Right renal pelvis (tissue), 4 donors: ENCODE data around the gene NRXN3. TPM values are rescaled to one million over a fixed set of nuclear protein-coding genes. Genes with fewer than 3 reads are reported as not detected.

Experiments used
- DNase-seq, 4 donors: peaks; one replicate each; pipeline ENCODE4 v3.0.0-alpha.2; 2013; ENCODE audit warnings: low read depth in 4 of 4, low spot score in 3 of 4, missing footprints in 1 of 4
- polyA plus RNA-seq, 4 donors: library from polyadenylated mRNA; unstranded; fragments of 120-200 nt; gene quantifications; one replicate each; pipeline ENCODE4 v1.2.1, GENCODE V29; 2013; ENCODE audit not compliant: insufficient read length in 4 of 4

The NRXN3 gene
- polyA plus RNA-seq = 1 to 10 TPM; 5.7 to 7.3 (median 7.2) TPM

DNA sequence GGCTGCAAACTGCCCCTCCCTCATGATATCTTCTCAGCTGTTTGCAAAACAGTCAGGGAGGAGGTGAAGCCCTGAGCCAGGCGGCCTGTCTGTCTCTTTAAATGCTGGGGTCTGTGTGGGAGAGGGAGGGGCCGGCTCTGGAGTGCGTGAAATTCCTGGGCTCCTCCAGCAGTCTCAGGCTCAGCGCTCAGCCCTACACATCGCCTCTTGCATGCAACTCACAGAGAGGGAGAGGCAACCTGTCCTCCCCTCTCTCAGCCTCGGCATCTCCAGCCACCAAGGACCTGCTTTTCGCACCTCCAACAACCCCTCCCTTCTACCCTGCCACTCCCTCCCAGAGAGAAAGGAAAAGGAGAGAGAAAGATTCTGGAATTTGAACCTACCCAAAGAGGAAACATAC, at the start of gene NRXN3:
Gene NRXN3 (plus strand): TSS at position 171 of the 400 bp plus-strand sequence. CDS start 72,721 bp downstream, outside the sequence.
- DNase-seq = peak in 1 of 4 donors; percentile 22

DNA sequence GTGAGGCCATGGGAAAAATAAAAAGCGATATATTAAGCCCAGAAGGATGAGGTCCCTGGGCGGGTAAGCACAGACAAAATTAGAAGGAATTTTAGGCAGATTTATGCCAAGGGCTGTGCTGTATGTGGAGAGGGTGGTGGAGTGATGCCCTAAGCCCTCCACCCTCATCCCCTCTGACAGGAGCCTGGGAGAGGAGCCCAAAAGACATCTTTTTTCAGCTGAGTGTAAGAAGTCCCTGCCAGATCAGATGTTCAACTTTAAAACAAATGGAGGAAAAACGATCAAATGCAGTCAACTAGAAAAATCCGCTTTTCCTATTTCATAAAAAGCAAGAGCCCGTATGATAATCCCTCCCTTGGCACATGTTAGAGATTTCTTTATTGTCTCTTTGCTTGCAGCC, 47.7 kb upstream of the NRXN3 start:
- DNase-seq = no peak

DNA sequence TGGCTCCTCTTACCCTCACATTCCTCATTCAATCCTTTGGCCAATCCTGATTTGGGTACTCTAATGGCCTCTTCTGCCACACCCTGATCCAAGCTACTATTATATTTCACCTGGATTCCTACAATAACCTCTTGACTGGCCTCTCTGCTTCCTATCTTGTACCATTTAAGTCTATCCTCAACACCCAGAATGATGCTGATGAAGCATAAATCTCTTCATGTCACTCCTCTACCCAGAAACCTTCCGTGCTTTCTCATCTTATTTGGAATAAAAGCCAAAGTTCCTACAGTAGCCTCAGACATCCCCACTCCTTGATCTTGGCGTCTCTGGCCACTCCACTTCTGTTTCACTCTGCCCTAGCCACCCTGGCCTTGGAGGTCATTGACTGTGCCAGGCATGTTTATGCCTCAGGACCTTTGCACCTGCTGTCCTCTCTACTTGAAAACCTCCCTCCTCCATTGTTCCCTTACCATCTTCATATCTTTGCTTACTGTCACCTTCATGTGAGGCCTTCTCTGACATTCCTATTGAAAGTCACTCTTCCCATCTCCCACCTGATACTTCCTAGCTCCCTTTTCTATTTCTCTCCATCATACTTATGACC, 46.4 kb upstream of the NRXN3 start:
- no peak for DNase-seq

DNA sequence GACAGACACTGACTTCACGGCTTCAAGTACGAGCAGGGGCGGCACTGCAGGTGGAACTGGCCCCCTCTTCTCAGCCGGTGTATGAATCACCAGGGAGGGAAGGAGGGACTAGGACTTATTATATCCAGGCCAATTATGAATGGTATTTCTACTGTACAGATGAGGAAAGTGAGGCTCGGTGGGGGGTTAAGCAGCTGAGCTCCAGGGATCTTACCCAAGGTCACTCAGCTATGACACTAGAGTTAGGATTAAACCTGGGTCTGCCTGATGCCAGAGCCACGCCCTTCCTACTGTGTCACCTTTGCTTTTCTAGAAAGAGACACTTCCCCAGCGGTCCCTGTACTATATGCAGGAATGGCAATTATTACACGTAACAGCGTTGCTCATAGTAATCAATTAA, 42.2 kb upstream of the NRXN3 start:
- DNase-seq = no peak

DNA sequence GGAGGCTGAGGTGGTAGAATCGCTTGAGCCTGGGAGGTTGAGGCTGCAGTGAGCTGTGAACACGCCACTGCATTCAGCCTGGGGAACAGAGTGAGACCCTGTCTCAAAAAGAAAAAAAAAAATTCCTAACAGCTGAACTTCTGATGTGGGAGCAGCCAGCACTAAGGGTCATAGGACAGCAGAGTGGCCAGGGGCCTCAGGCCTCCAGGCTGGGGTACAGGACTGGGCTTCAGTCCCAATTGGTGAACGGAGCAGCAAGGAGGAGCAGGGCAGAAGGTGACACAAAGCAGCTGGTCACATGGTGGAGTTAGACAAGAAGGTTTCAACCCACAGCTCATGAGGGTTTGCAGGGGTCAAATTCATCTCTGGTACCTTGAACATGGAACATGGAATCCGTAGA, 40.8 kb upstream of the NRXN3 start:
- DNase-seq = no peak

DNA sequence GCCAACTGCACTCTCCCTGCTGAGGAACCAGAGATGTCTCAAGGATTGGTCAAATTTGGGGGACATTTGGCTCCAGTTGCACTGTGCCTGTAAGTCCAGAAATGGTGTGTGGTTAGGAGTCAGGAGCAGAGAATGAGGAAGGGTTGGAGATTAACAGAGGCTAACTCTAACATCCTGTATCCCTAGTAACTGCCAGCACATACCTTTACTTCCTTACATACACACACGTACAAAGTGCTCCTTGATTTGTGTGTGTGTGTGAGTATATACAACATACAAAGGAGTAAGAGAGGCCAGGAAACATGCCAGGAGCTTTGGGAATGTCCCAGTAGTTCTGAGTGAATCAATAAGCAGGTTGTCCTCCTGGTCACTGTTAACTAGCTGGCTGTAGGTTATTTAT, 39.8 kb upstream of the NRXN3 start:
- no peak for DNase-seq

DNA sequence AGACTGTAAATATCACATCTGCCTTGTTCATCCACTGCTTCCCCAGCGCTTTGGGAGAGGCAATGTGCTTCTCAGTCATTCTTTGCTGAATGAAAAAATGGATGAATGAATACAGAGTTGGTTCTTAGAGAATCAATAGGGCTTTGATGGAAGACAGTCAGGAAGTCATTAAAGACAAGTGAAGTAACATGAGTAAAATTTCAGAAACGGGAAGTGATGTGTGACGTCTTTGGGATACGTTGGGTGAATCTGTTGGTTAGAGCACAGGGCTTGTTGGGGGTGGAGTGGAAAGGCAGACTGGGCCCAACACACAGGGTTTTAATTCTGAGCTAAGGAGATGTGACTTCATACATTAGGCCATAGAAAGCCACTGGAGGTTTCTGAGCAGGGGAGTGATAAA, 39.0 kb upstream of the NRXN3 start:
- DNase-seq = no peak

DNA sequence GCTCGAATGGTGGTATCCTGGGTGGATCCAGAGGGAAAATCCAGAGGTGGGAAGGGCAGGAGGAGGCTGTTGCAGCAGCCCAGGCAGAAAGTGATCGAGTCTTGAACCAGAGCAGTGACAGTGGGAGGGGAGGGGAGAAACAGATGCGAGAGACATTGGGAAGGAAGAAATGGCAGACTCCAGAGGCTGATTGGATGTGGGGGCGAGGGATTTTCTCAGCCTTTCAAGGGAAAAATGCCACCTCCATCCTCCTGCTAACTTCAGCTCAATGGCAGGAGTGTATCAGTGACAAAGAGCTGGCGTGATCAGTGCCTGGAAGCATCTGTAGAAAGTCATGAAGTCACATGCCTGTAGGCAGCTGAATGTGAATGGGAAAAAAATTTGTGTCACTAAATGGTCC, 38.6 kb upstream of the NRXN3 start:
- no peak for DNase-seq

DNA sequence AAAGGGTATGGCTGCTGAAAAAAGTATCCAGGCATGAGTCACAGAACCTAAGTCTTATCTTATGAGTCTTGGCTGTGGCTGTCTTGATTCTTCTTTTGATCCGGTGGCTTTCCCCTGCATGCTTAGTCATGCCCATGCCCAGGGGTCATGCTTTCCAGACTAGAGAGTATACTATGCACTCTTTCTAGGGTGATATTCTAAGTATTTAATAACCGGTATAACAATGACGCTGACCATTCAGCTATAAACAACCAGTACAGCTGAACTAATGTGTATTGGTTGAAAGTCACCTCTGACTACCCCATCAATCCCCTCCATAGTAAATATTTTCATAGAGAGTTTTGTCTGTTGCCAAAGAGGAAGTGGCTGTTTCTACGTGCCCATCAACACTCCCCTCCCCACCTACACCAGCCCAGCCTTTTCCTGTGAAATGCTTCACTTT, 34.7 kb upstream of the NRXN3 start:
- DNase-seq = no peak

DNA sequence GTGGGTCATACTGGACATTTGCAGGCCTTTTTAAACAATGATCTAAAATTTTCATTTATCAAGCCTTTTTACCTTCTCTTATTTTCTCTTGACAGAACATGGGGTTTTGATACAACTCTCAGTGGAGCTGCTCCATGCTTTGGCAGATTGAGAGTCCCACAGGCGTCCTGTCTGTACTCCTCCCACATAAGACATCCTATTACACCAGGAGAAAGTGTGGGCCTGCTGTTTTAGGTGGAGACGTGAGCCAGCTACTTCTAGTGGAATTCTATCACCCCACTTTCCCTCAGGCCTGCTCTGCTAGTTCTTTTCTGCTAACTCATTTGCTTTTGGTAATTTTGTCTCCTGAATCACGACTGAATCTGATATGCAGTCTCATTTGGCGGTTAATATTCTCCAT, 33.5 kb upstream of the NRXN3 start:
- no peak for DNase-seq

DNA sequence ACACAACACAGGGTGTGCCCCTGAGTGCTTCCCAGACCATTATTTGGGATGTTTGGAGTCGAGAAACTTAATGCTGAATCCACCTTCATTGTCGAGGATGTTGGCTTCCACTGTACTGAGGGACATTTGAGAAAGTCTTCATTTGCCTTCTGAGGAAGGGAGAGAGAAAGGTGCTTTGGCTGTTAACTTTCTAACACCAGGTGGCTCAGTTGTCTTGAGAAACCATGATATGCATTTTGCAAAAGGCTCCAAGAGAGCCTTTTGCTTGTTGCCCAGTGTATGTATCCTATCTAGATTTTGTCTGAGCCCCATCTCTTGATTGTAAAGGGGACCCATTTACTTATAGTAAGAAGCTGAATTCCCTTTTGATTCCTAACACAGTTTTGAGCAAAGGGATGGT, 28.6 kb upstream of the NRXN3 start:
- DNase-seq = no peak

DNA sequence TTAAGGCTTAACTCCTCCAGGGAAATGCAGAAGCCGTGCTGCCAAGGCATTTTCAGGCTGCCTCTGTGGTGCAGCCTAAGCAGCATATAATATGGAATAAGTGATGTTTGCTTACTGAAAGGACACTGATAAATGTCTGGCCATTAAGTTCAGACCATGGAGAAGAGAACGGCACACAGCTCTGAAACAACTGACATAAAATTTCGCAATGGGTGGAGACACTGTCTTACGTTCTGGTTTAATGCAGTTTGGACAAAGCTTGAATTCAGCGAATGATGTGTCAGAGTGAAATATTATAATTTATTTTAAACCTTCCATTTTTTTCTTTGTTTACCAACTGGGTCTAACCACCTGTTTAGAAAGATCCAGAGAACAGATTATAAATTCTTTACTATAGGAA, 27.2 kb upstream of the NRXN3 start:
- no peak for DNase-seq

DNA sequence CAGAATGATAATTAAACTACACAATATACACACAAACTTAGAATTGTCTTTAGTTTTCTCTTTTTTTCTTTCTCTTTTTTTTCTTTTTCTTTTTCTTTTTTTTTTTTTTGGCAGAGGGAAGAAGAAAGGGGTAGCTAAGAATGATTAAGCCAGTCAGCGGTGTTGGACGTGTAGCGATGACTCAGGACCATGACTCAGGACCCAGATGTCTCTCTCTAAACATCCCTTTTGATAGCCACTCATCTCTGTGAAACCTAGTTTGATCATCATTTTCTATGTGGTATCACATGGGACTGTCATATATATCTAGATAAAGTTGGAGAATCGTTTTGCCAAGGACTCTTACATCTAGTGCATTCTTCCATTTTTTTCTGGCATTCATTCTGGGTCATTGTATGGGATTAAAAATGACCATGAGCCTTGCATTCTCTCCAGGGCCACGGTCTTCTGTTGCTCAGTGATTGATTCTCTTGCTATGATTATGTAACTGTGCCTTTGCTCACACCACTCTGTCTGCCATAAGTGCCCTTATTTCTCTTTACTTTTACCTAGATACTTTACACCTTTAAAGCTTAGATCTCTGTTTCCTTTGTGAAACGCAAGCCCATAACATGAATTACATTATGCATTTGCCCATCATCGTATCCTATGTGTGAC, 26.6 kb upstream of the NRXN3 start:
- no peak for DNase-seq

DNA sequence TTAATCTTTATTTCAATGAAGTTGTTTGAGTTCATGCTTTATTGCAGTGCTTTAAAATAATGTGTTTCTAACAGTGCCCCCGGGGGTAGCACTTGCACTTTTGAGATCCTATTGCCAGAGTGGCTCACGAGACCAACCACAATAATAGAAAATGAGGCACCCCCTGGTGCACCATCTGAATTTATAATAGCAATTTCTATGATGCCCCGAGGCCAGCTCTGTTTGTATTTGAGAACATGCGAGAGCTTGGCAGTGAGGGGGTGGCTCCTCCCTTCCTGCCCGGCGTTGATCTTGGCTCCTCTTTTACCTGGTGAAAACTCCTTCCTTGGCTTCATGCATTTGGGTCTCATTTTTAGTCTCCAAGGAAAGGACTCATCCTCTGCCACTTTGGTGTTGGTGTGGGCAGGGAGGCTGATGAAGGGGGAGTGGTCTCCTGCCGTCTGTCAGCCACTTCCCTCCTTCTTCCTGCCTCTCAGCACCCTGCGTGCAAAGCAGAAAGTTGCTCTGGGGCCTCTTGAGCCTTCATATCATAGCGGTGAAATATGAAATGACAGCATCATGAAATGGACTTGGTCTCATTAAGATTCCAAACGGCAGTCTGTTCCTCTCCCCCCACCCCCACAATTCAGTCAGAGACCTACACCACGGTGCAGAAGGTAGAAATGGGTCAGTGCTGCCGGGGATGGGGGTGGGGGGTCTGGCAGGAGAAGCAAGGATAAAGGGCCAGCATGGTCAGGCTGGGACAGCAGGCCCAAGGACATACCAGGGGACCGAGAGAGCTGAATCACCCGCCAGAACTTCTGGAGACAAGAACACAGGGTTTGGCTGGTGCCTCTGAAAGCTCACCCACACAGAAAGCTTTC, 17.7 kb upstream of the NRXN3 start:
- DNase-seq = no peak

DNA sequence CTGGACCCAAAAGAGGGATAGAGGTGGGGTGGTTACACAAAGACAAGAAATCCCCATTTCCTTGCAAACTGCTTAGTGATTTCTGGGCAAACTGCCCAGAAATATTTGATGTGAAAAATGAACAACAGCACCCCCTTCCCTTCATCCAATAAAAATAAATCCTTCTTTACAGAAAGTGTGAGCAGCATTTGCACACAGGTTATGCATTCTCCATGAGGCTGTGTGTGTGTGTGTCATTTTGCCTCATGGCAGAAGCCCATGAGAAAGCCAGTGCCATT, 17.2 kb upstream of the NRXN3 start:
- DNase-seq = no peak

DNA sequence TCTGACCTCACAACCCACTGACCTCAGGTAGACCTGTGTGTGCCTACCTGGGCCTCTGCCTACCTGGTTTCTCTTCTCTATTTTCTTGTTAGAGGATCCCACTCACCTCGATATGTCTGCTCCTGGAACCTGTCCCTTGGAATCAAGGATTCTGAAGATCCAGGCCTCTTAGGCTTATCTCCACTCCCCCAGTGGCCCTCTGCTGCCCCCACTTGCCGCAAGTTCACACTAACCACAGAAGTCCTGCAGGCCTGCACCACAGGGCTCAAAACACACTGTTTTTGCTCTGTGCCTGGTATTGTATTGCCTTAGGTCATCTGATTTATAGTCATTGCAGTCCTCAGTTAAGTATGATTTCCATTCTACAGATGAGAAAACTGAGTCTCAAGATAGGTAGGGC, 15.3 kb upstream of the NRXN3 start:
- DNase-seq = no peak

DNA sequence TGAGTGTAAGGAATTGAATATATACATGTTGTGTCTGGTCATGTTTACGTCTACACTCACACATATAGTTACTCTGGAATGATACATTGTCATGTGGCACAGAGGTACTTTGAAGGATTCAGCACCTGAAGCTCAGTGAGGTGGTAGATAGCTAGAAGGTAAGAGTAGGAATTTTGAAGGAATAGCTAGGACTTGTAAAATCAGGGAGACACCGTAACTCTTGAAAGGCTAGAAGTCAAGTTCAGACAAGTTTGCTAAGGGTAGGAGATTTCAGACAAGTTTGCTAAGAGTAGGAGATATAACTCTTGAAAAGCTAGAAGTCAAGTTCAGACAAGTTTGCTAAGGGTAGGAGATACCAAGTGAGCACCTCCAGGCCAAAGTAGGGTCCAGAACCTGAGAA, 14.0 kb upstream of the NRXN3 start:
- no peak for DNase-seq

DNA sequence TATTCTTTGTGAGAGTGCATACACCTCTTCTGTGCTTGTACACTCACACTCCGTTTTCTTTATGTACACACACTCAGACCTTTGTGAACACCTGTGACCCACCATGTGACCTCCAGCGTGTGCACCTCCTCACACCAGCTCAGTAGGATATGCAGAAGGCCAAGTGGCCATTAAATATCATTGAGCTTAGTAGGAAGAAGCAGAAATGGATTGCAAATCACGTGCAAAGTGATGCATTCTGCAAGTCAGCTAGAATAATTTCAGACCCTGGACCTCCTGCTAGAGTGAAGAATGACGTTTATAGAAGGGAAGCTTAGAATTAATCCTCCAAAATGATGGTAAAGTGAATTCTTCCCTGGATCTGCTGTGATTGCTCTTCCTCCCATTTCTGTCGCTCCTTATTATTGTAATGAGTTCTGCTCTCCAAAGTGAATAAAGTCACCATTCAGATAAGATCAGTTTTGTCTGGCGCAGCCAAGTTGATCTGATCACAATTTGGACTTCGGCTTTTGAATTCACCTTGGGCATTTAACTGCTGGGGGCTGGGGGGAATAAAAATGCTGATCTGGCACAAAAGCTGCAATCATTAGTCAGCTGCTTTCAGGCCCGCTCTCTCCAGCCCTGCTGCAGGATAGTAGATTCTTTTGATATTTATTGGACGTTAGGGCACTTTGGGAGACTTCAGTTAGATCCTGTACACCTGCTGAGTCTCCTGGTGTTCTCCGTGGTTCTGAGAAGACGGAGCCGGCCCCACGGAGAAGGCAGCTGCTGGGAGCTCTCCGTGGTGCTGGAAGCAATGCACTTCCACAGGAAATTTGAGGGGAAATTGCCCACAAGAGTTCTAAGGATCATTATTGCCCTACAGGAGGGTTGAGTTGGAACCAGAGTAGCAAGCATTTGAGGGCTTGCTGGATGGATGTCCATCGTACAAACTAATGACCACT, 12.4 kb upstream of the NRXN3 start:
- DNase-seq = peak; percentile 23 to 49 (median 38)

DNA sequence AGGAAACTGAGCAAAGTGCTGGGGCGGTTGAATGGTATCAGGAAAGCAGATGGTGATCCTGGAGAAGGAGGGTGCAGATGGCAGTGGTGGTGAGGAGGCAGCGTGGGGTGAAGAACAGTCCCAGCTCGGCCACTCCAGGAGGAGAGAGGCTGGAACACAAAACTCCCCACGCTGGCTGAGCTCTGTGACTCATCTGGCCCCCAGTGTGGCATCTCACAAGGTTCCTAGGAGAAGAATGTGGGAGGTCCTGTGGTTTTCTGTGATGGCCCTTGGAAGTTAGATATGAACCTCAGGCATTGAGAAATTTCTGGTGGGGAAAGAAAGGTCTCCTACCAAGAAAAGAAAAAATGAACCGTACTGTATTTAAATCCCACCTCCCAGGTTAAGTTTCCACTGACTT, 8.0 kb upstream of the NRXN3 start:
- no peak for DNase-seq

DNA sequence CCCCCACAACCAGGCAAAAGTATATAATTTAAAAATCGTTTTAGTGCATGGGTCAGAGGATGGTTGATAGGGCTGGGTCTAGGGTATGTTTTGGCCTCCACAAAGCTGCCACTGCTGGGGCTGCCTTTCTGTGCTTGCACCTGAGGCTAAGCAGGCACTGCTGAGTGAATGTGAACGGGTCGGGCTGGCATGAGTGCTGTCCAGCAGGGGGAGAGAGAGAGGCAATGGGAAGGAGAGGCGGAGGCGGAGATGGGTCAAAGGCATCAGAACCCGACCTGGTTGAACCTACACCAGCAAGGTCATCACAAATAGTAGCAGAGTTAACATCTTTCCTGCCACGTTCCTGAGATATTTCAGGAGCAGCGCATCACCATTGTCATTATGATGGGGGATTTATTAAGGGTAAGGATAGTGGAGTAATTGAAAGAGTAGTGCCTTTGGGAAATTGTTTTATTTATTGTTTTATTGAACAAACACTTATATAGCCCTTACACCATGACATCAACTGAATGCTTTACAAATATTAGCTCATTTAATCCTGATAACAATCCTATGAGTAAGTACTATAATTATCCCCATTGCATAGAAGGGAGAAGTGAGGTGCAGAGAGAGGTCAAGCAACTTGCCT, 5.8 kb upstream of the NRXN3 start:
- DNase-seq = no peak
